Esophagus squamous epithelium (tissue), 5 donors: ENCODE measurements around the gene RABEP1. TPM values are rescaled to one million over a fixed set of nuclear protein-coding genes. Genes with fewer than 3 reads are reported as not detected.

Experiments
- DNase-seq: peaks from one replicate; lab custom pipeline; 2025; lab: John Stamatoyannopoulos, UW
- H3K27ac ChIP-seq, 4 donors: fragments of 200-600 bp; sonication (generic); one replicate each; pipeline ENCODE4 v1.5.1; 2016 to 2019; ENCODE audit warnings: mild to moderate bottlenecking in 1 of 4
- H3K27me3 ChIP-seq, 4 donors: fragments of 200-600 bp; sonication (generic); 1 replicate in 3 of 4; 2 replicates in 1 of 4; pipeline versions ENCODE4 v1.5.1 to v1.6.0; 2017 to 2021; ENCODE audit warnings: antibody characterized with exemption in 1 of 4
- H3K36me3 ChIP-seq, 3 donors: fragments of 200-600 bp; sonication (generic); one replicate each; pipeline ENCODE4 v1.5.1; 2016 to 2019
- H3K4me1 ChIP-seq, 3 donors: fragments of 200-600 bp; sonication (generic); one replicate each; pipeline ENCODE4 v1.5.1; 2017 to 2019
- H3K4me3 ChIP-seq, 4 donors: fragments of 200-600 bp; sonication (generic); 1 replicate in 3 of 4; 2 replicates in 1 of 4; pipeline ENCODE4 v1.5.1; 2016 to 2019; ENCODE audit warnings: mild to moderate bottlenecking in 2 of 4, moderate library complexity in 1 of 4
- H3K9me3 ChIP-seq, 3 donors: fragments of 200-600 bp; sonication (generic); one replicate each; pipeline ENCODE4 v1.5.1; 2016 to 2019
- POLR2A ChIP-seq, 4 donors: fragments of 450-650 bp; IDR thresholded peaks; one replicate each; pipeline ENCODE4 v1.6.1; 2017; ENCODE audit warnings: antibody characterized with exemption in 4 of 4, mild to moderate bottlenecking in 4 of 4, moderate library complexity in 3 of 4
- WGBS, 2 donors: methylation state at CpG; one replicate each; pipeline ENCODE4 v1.1.5; 2018; 5-methylcytosine and 5-hydroxymethylcytosine counted together
- intact Hi-C: fragments of 100-400 bp; cut with DNase I; formaldehyde crosslinking; loops from one replicate; pipeline ENCODE4 v1.15.0; 2022
- total RNA-seq, 4 donors: library from RNA; depleted of rRNA; stranded (reverse); fragments of >200 nt; gene quantifications; one replicate each; pipeline ENCODE4 v1.1.0, GENCODE V29; 2016
- TF ChIP-seq, protein P1 (sequence below), 6 experiments: fragments of 450-650 bp in 4 of 6; fragments of 200-600 bp in 2 of 6; sonication (generic) in 2 of 6; IDR thresholded peaks; one replicate each; pipeline ENCODE4 v1.5.1; 2016 to 2019; ENCODE audit warnings: antibody characterized with exemption in 6 of 6, mild to moderate bottlenecking in 4 of 6, moderate library complexity in 4 of 6
- donor health status: DM: yes; HTN: yes; CAD: no.

Gene RABEP1
- total RNA-seq, 4 donors from 2014 or later, result 9.9 to 33.2 (median 23.3) TPM

DNA sequence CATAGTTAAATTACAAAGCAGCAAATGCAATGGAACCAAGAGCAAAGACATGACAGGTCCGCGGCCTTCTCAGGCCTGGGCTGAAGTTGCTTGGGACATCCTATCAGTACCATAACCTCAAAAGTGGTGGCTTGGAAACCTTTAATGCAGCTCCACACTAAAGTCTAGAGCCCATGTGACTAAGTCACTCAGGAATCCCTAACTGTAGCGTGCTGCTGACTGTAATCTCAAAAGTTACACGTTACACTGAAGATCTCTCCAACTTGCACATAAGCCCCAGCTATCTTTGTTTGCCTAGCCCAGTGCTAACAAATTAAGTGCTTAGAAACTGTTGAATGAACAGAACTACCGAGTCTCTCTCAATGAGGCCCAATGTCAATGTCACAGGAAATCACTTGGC lies 109.6 kb downstream of the RABEP1 start:
- WGBS, 2 donors, result 90 to 91% methylated on average over 5 of the region's 5 CpGs
- intact Hi-C loops, result no loop called here
- Histone ChIP-seq H3K36me3 (peaks cover 4 to 100% (median 41%) of the 10 kb centered on the region in 3 donors), H3K4me1 (no peaks in the 10 kb centered on the region), H3K27ac (no peak overlapping the region), H3K27me3 (no peaks in the 10 kb centered on the region), H3K4me3 (no peak overlapping the region), H3K9me3 (no peaks in the 10 kb centered on the region)
- TF ChIP-seq, protein P1, sequence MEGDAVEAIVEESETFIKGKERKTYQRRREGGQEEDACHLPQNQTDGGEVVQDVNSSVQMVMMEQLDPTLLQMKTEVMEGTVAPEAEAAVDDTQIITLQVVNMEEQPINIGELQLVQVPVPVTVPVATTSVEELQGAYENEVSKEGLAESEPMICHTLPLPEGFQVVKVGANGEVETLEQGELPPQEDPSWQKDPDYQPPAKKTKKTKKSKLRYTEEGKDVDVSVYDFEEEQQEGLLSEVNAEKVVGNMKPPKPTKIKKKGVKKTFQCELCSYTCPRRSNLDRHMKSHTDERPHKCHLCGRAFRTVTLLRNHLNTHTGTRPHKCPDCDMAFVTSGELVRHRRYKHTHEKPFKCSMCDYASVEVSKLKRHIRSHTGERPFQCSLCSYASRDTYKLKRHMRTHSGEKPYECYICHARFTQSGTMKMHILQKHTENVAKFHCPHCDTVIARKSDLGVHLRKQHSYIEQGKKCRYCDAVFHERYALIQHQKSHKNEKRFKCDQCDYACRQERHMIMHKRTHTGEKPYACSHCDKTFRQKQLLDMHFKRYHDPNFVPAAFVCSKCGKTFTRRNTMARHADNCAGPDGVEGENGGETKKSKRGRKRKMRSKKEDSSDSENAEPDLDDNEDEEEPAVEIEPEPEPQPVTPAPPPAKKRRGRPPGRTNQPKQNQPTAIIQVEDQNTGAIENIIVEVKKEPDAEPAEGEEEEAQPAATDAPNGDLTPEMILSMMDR (IDR thresholded peaks at IDR 0.05), result no peak
- no peak for TF ChIP-seq POLR2A (IDR thresholded peaks at IDR 0.05)
- DNase-seq, result no peak

DNA sequence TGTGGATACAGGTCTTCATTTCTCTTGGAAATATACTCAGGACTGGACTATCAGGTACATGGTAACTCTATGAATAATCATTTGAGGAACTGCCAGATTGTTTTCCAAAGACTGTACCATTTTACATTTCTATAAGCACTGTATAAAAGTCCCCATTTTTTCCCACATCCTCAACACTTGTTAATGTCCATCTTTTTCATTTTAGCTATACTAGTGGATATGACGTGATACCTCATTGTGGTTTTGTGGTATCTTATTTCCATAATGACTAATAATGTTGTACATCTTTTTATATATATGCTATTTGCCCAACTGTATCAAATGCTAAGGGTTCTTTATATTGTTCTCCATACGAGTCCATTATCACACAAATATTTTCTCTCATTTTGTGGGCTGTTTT lies 114.5 kb downstream of the RABEP1 start:
- H3K27me3 ChIP-seq, result no peaks in the 10 kb centered on the region
- WGBS, 2 donors, result 85 to 95% methylated on average over 2 of the region's 2 CpGs

DNA sequence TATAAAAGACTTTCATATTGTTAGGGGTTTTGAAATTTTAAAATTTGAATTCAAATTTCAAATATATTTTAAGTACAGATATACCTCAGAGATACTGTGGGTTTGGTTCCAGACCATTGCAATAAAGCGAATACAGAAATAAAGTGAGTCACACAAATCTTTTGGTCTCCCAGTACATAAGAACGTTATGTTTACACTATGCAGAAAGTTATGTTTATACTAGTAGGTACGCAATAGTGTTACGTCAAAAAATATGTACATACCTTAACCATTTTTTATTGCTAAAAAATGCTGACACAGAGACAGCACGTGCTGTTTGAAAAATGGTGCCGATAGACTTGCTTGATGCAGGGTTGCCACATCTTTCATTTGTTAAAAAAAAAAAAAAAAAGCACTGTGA lies 117.7 kb downstream of the RABEP1 start:
- no peak overlapping the region for H3K4me3 ChIP-seq
- no peaks in the 10 kb centered on the region for H3K9me3 ChIP-seq
- no peaks in the 10 kb centered on the region for H3K27me3 ChIP-seq
- no peak overlapping the region for H3K27ac ChIP-seq
- peaks cover 10 to 100% (median 30%) of the 10 kb centered on the region in 3 donors for H3K36me3 ChIP-seq
- intact Hi-C loops, result no loop called here
- WGBS, 2 donors, result 77 to 79% methylated on average over 6 of the region's 6 CpGs
- no peak for DNase-seq
- H3K4me1 ChIP-seq, result no peaks in the 10 kb centered on the region
- TF ChIP-seq, protein P1 (IDR thresholded peaks at IDR 0.05), result no peak
- TF ChIP-seq POLR2A (IDR thresholded peaks at IDR 0.05), result no peak

More for the DNA sequence above, 114.5 kb downstream of the RABEP1 start:
- Histone ChIP-seq H3K4me1 (no peaks in the 10 kb centered on the region), H3K9me3 (no peaks in the 10 kb centered on the region), H3K27ac (no peak overlapping the region), H3K4me3 (no peak overlapping the region), H3K36me3 (peaks cover 0 to 100% (median 32%) of the 10 kb centered on the region in 3 donors)
- TF ChIP-seq, protein P1 (IDR thresholded peaks at IDR 0.05), result no peak
- TF ChIP-seq POLR2A (IDR thresholded peaks at IDR 0.05), result no peak
- DNase-seq, result no peak
- intact Hi-C loops, result no loop called here

DNA sequence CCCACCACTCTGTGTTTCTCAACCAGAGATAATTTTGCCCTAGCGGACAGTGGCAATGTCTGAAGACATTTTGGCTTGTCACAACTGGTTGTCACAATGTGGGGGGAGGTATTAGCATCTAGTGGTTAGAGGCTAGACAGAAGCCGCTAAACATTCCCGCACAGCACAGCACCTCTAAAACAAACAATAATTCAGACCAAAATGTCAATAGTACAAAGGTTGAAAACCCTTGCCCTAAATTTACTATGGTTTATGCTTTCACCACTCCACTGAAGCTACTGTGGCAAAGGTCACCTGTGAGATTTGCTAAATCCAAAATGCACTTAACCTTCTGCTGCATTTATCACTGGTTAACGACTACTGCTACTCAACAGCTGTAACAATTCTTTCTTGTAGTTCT lies 123.3 kb downstream of the RABEP1 start:
- Histone ChIP-seq H3K4me3 (no peak overlapping the region), H3K36me3 (peaks cover 23 to 100% (median 47%) of the 10 kb centered on the region in 3 donors), H3K27ac (no peak overlapping the region), H3K27me3 (no peaks in the 10 kb centered on the region), H3K9me3 (no peaks in the 10 kb centered on the region), H3K4me1 (no peaks in the 10 kb centered on the region)
- intact Hi-C loops, result no loop called here
- TF ChIP-seq, protein P1 (IDR thresholded peaks at IDR 0.05), result no peak
- TF ChIP-seq POLR2A (IDR thresholded peaks at IDR 0.05), result no peak
- WGBS, 2 donors, result 82 to 85% methylated on average over 4 of the region's 4 CpGs
- no peak for DNase-seq

DNA sequence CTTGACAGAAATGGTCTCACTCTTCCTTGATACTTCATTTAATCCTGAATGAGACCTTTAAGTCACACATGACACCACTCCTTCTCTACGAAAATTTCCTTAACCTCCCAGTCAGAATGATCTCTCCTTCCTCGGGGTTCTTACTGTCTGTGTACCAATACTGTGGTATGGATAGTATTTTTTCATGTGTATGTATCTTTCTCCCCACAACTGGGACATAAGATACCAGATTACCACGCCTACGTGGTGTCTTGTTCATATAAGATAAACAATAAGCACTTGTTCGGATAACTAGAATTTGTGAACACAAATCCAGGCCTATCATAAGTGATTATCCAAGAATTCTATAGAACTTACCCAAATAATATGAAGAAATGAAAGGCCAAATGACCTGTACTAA lies 126.1 kb downstream of the RABEP1 start:
- DNase-seq, result no peak
- TF ChIP-seq POLR2A (IDR thresholded peaks at IDR 0.05), result no peak
- TF ChIP-seq, protein P1 (IDR thresholded peaks at IDR 0.05), result no peak
- H3K4me1 ChIP-seq, result peaks cover 0 to 2% (median 0%) of the 10 kb centered on the region in 3 donors
- no peaks in the 10 kb centered on the region for H3K9me3 ChIP-seq
- no peak overlapping the region for H3K27ac ChIP-seq
- no peaks in the 10 kb centered on the region for H3K27me3 ChIP-seq
- H3K4me3 ChIP-seq, result no peak overlapping the region
- H3K36me3 ChIP-seq, result peaks cover 17 to 100% (median 40%) of the 10 kb centered on the region in 3 donors
- WGBS, 2 donors, result 83 to 91% methylated on average over 5 of the region's 5 CpGs
- intact Hi-C loops, result no loop called here
